ENCODE data around the gene FEV.
A peak's percentile ranks its signal among the peaks of the same experiment; 100 is the strongest.

Gene FEV

DNA sequence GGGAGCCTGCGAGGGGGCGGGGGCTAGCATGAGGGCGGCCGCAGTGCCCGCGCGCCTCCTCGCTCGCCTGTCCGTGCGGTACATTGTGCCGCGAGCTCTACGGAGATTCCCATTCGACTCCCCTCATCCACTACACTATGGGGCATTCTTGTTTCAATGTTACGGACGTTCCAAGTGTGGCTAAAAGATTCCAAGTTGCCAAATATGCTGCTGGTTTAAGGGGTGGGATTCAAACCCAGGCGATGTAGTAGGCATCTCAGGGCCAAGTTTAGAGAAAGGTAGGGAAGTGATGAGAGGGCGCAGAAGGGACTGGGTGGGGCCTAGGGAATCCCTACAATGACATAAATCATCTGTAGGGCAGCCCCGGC, 18.3 kb upstream of the FEV start:
- Histone ChIP-seq H4K20me1 (ENCODE audit: insufficient read depth, low read length) (no peaks in the 10 kb centered on the region), H3K27ac (ENCODE audit: low read length) (no peak overlapping the region), H3K79me2 (ENCODE audit: low read length) (no peaks in the 10 kb centered on the region), H2AFZ (ENCODE audit: low read length) (peak overlapping the region; percentile 75), H3K9me3 (replicated peaks; ENCODE audit: insufficient read depth, low read length) (no peaks in the 10 kb centered on the region), H3K4me1 (ENCODE audit: low read length) (peaks cover 8% of the 10 kb centered on the region), H3K36me3 (replicated peaks; ENCODE audit: insufficient read depth, low read length) (no peaks in the 10 kb centered on the region), H3K4me2 (ENCODE audit: low read depth, low read length) (peak overlapping the region; percentile 100), H3K4me3 (ENCODE audit: low read length) (peak overlapping the region; percentile 68; the same call in 1 of the 2 replicates), H3K9me2 (replicated peaks; ENCODE audit: insufficient read depth, low read length) (no peaks in the 10 kb centered on the region), H3F3A (ENCODE audit: insufficient read depth, low read length) (no peaks in the 10 kb centered on the region), H3K9ac (ENCODE audit: low read length) (no peak overlapping the region), H3K27me3 (replicated peaks; ENCODE audit: insufficient read depth, low read length) (peaks cover 90% of the 10 kb centered on the region)
- DNase-seq = no peak
- no peak for TF ChIP-seq EZH2 (optimal IDR thresholded peaks at IDR 0.05; ENCODE audit: low read depth, low read length)
- TF ChIP-seq EZH2phosphoT487 (IDR thresholded peaks at IDR 0.05; ENCODE audit: low read length) = no peak
- TF ChIP-seq, protein P1, sequence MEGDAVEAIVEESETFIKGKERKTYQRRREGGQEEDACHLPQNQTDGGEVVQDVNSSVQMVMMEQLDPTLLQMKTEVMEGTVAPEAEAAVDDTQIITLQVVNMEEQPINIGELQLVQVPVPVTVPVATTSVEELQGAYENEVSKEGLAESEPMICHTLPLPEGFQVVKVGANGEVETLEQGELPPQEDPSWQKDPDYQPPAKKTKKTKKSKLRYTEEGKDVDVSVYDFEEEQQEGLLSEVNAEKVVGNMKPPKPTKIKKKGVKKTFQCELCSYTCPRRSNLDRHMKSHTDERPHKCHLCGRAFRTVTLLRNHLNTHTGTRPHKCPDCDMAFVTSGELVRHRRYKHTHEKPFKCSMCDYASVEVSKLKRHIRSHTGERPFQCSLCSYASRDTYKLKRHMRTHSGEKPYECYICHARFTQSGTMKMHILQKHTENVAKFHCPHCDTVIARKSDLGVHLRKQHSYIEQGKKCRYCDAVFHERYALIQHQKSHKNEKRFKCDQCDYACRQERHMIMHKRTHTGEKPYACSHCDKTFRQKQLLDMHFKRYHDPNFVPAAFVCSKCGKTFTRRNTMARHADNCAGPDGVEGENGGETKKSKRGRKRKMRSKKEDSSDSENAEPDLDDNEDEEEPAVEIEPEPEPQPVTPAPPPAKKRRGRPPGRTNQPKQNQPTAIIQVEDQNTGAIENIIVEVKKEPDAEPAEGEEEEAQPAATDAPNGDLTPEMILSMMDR (IDR thresholded peaks at IDR 0.05; ENCODE audit: low read length) = 0 out of 2 replicates have a peak, but pooled peaks have one; percentile 53

GRCh38 chr2:219002395-219003266, 17.6 kb upstream of the FEV start:
- peak overlapping the region; percentile 68 for H3K4me3 ChIP-seq (ENCODE audit: low read length)
- H4K20me1 ChIP-seq (ENCODE audit: insufficient read depth, low read length) = no peaks in the 10 kb centered on the region
- DNase-seq = peak; percentile 66
- H3F3A ChIP-seq (ENCODE audit: insufficient read depth, low read length) = no peaks in the 10 kb centered on the region
- H3K4me1 ChIP-seq (ENCODE audit: low read length) = peaks cover 8% of the 10 kb centered on the region
- H3K4me2 ChIP-seq (ENCODE audit: low read depth, low read length) = peak overlapping the region; percentile 100
- no peak overlapping the region; the same call in 1 of the 2 replicates for H3K9ac ChIP-seq (ENCODE audit: low read length)
- no peak for TF ChIP-seq EZH2phosphoT487 (IDR thresholded peaks at IDR 0.05; ENCODE audit: low read length)
- TF ChIP-seq EZH2 (optimal IDR thresholded peaks at IDR 0.05; ENCODE audit: low read depth, low read length) = no peak
- TF ChIP-seq, protein P1 (IDR thresholded peaks at IDR 0.05; ENCODE audit: low read length) = peak; percentile 60
- no peaks in the 10 kb centered on the region for H3K9me3 ChIP-seq (replicated peaks; ENCODE audit: insufficient read depth, low read length)
- H3K9me2 ChIP-seq (replicated peaks; ENCODE audit: insufficient read depth, low read length) = no peaks in the 10 kb centered on the region
- peaks cover 93% of the 10 kb centered on the region for H3K27me3 ChIP-seq (replicated peaks; ENCODE audit: insufficient read depth, low read length)
- H2AFZ ChIP-seq (ENCODE audit: low read length) = peak overlapping the region; percentile 75
- no peaks in the 10 kb centered on the region for H3K36me3 ChIP-seq (replicated peaks; ENCODE audit: insufficient read depth, low read length)
- no peaks in the 10 kb centered on the region for H3K79me2 ChIP-seq (ENCODE audit: low read length)
- H3K27ac ChIP-seq (ENCODE audit: low read length) = no peak overlapping the region

DNA sequence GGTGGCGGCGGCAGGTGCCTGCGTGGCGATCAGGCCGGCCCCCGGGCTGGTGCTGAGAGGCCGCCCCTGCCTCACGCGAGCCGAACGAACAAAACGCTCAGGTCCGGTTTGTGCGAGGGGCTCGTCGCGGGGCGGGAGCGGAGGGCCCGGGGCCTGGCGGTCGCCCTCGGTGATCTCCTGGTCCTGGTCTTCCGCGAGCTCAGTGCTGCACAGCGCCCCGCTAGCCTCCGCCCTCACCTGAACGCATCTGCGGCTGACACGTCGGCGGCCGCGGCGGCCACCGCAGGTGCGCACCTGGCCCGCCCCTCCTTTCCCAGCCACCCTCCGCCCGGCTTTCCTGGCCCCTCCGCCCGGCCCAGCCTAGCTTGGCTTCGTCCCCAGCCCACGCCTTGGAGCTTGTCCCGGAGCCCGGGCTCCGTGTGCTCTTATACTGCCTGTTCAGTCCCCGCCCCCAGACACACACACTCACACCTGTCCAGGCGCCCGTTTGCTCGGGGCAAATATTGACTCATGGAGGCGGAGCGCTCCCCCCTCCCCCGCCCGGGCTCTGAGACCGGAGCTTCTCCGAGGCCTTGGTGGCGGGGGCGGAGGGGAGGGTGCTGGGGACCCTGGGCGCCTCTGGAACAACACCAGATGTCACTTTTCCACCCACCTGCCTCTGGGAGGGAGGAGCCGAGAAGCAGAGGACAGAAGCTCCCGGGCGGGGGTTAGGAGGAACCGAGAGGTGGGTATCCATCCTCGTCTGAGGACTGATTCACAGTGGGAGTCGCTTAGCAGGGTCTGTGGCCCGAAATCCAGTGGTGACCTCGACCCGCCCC, 16.8 kb upstream of the FEV start:
- H3K9ac ChIP-seq (ENCODE audit: low read length) = no peak overlapping the region; the same call in 1 of the 2 replicates
- H3K27ac ChIP-seq (ENCODE audit: low read length) = no peak overlapping the region
- peaks cover 94% of the 10 kb centered on the region for H3K27me3 ChIP-seq (replicated peaks; ENCODE audit: insufficient read depth, low read length)
- peak; percentile 52 for DNase-seq
- H3K4me2 ChIP-seq (ENCODE audit: low read depth, low read length) = peak overlapping the region; percentile 100
- H3K9me3 ChIP-seq (replicated peaks; ENCODE audit: insufficient read depth, low read length) = no peaks in the 10 kb centered on the region
- peak overlapping the region; percentile 68 for H3K4me3 ChIP-seq (ENCODE audit: low read length)
- H3K9me2 ChIP-seq (replicated peaks; ENCODE audit: insufficient read depth, low read length) = no peaks in the 10 kb centered on the region
- H3F3A ChIP-seq (ENCODE audit: insufficient read depth, low read length) = no peaks in the 10 kb centered on the region
- H4K20me1 ChIP-seq (ENCODE audit: insufficient read depth, low read length) = no peaks in the 10 kb centered on the region
- peaks cover 8% of the 10 kb centered on the region for H3K4me1 ChIP-seq (ENCODE audit: low read length)
- H2AFZ ChIP-seq (ENCODE audit: low read length) = peak overlapping the region; percentile 75
- TF ChIP-seq EZH2 (optimal IDR thresholded peaks at IDR 0.05; ENCODE audit: low read depth, low read length) (no peak), EZH2phosphoT487 (IDR thresholded peaks at IDR 0.05; ENCODE audit: low read length) (no peak)
- TF ChIP-seq, protein P1 (IDR thresholded peaks at IDR 0.05; ENCODE audit: low read length) = no peak
- H3K36me3 ChIP-seq (replicated peaks; ENCODE audit: insufficient read depth, low read length) = no peaks in the 10 kb centered on the region
- no peaks in the 10 kb centered on the region for H3K79me2 ChIP-seq (ENCODE audit: low read length)
